Brain pericyte (primary cell): ENCODE data around the gene OR1J1.

Experiments
- DNase-seq: peaks from one replicate; pipeline ENCODE4 v3.0.0-alpha.2; 2012; ENCODE audit warnings: low read depth, low spot score

Gene OR1J1

GRCh38 chr9:122445155-122445749 lies 32.5 kb downstream of the OR1J1 start:
- peak; percentile 26 for DNase-seq

- peak; percentile 26 for DNase-seq
Observed at GRCh38 chr9:122444041-122444733, 33.5 kb downstream of the OR1J1 start.

GRCh38 chr9:122442568-122442967 lies 35.2 kb downstream of the OR1J1 start:
- DNase-seq: no peak
